HepG2 (cell line): Measurements from ENCODE around the gene IST1. TPM values are rescaled to one million over a fixed set of nuclear protein-coding genes. Genes with fewer than 3 reads are reported as not detected.

Experiments used
- ATAC-seq: fragments of 200-7000 bp; cut with Tn5 transposase; 3 replicates; pipeline ENCODE4 v1.9.1; 2020; ENCODE audit warnings: mild to moderate bottlenecking, moderate library complexity
- BruUV-seq: library from RNA; stranded (reverse); fragments of 400-500 nt; replicated peaks from 2 replicates; lab custom pipeline; 2021; lab: Mats Ljungman, UMichigan
- CTCF ChIA-PET: fragments of 300-600 bp; formaldehyde crosslinking; extraction: SDS; loops from one replicate; lab custom pipeline; 2021; ENCODE audit warnings: low total read pairs, inconsistent platforms, low intra/inter-chr PET ratio; lab: Yijun Ruan, JAX
- POLR2A ChIA-PET: fragments of 350-600 bp; sonication (Branson Sonifier 250); formaldehyde crosslinking; loops from one replicate; lab custom pipeline; 2020; ENCODE audit warnings: antibody characterized with exemption, inconsistent platforms; lab: Yijun Ruan, JAX
- DNase-seq: peaks from one replicate; pipeline ENCODE4 v3.0.0-alpha.2; 2015; ENCODE audit warnings: low spot score
- FAIRE-seq: peaks from 3 replicates; lab custom pipeline; 2011; peaks lifted over from hg19 to GRCh38; lab: Jason Lieb, UNC
- H2AFZ ChIP-seq: one replicate; pipeline ENCODE4 v1.6.1; 2011; ENCODE audit warnings: low read length, inconsistent platforms
- H3K27ac ChIP-seq: fragments of 300-600 bp; 3 replicates; pipeline ENCODE4 v1.8.0; 2011; ENCODE audit warnings: mixed run types, mild to moderate bottlenecking, mixed read lengths, low read length, inconsistent platforms; ENCODE audit not compliant: insufficient read depth; ENCODE audit errors: extremely low read length
- H3K27me3 ChIP-seq, 2 experiments: fragments of 200-600 bp in 1 of 2; 2 replicates in 1 of 2; 3 replicates in 1 of 2; pipeline versions ENCODE4 v1.6.0 to v1.8.0; 2011; ENCODE audit warnings: low read length in 2 of 2, mild to moderate bottlenecking in 2 of 2, moderate library complexity in 2 of 2, inconsistent platforms in 1 of 2; ENCODE audit not compliant: insufficient read depth in 2 of 2, control insufficient read depth in 1 of 2
- H3K36me3 ChIP-seq, 2 experiments: fragments of 200-600 bp in 1 of 2; replicated peaks in 1 of 2; 2 replicates in 1 of 2; 3 replicates in 1 of 2; pipeline versions ENCODE4 v1.5.1 to v1.8.0; 2011; ENCODE audit warnings: low read length in 2 of 2, inconsistent platforms in 1 of 2; ENCODE audit not compliant: insufficient read depth in 2 of 2, control insufficient read depth in 1 of 2
- H3K4me1 ChIP-seq: 2 replicates; pipeline ENCODE4 v1.5.1; 2012; ENCODE audit warnings: low read length, inconsistent platforms; ENCODE audit not compliant: insufficient read depth
- H3K4me2 ChIP-seq: 2 replicates; pipeline ENCODE4 v1.6.0; 2011; ENCODE audit warnings: low read depth, low read length, inconsistent platforms
- H3K4me3 ChIP-seq, 3 experiments: fragments of 200-600 bp in 1 of 3; sonication (generic), shearing (Covaris generic) in 1 of 3; replicated peaks in 1 of 3; 2 replicates each; pipeline ENCODE4 v1.5.1; 2011 to 2016; ENCODE audit warnings: low read length in 3 of 3, inconsistent platforms in 2 of 3, low read depth in 2 of 3, mild to moderate bottlenecking in 2 of 3, control low read depth in 1 of 3, mixed read lengths in 1 of 3; ENCODE audit not compliant: insufficient read depth in 1 of 3
- H3K79me2 ChIP-seq: one replicate; pipeline ENCODE4 v1.6.1; 2011; ENCODE audit warnings: low read length, inconsistent platforms; ENCODE audit not compliant: insufficient read depth
- H3K9ac ChIP-seq: 2 replicates; pipeline ENCODE4 v1.6.0; 2011; ENCODE audit warnings: mild to moderate bottlenecking, low read depth, low read length, inconsistent platforms; ENCODE audit not compliant: insufficient read depth
- H3K9me3 ChIP-seq: 2 replicates; pipeline ENCODE4 v1.5.1; 2012; ENCODE audit warnings: mild to moderate bottlenecking, low read length
- H4K20me1 ChIP-seq: 2 replicates; pipeline ENCODE4 v1.6.0; 2011; ENCODE audit warnings: inconsistent platforms, mild to moderate bottlenecking, low read length, moderate library complexity; ENCODE audit not compliant: insufficient read depth
- CENPX ChIP-seq: sonication (generic); formaldehyde crosslinking; IDR thresholded peaks from 2 replicates; pipeline ENCODE4 v1.9.0; 2021; ENCODE audit warnings: mild to moderate bottlenecking, missing genetic modification reagents, moderate library complexity
- FOXA3 ChIP-seq: IDR thresholded peaks from 2 replicates; pipeline ENCODE4 v1.6.1; 2016; ENCODE audit warnings: missing genetic modification reagents, missing compliant biosample characterization
- GTF2F1 ChIP-seq: fragments of 150-350 bp; IDR thresholded peaks from 2 replicates; pipeline ENCODE4 v1.6.1; 2014; ENCODE audit warnings: low read length
- MED13 ChIP-seq: sonication (generic); formaldehyde crosslinking; IDR thresholded peaks from 2 replicates; pipeline ENCODE4 v1.5.0; 2020; ENCODE audit warnings: missing genetic modification reagents
- NFYB ChIP-seq: sonication (generic); formaldehyde crosslinking; IDR thresholded peaks from 2 replicates; pipeline ENCODE4 v1.4.0; 2020; ENCODE audit warnings: missing genetic modification reagents
- RAD51 ChIP-seq: fragments of 450-650 bp; IDR thresholded peaks from 2 replicates; pipeline ENCODE4 v1.6.1; 2016; ENCODE audit warnings: borderline replicate concordance
- STAT5B ChIP-seq: sonication (generic); formaldehyde crosslinking; IDR thresholded peaks from 2 replicates; pipeline ENCODE4 v1.4.0; 2020; ENCODE audit warnings: missing genetic modification reagents
- ZNF557 ChIP-seq: sonication (generic); formaldehyde crosslinking; IDR thresholded peaks from 2 replicates; pipeline ENCODE4 v1.4.0; 2020; ENCODE audit warnings: missing genetic modification reagents
- ZNF7 ChIP-seq: IDR thresholded peaks from 2 replicates; pipeline ENCODE4 v1.6.1; 2016; ENCODE audit warnings: missing biosample characterization, missing genetic modification reagents
- WGBS: methylation state at CpG from one replicate; pipeline ENCODE4 v1.1.6; 2017; ENCODE audit warnings: low lambda C conversion rate; 5-methylcytosine and 5-hydroxymethylcytosine counted together
- in situ Hi-C: cut with HindIII; loops from 2 replicates; pipeline ENCODE4 v1.10.0; 2017; ENCODE audit warnings: low pct_unique_long_range_greater_than_20kb; ENCODE audit not compliant: extremely low pct_ligation_motif_present
- intact Hi-C: fragments of 100-400 bp; cut with micrococcal nuclease; formaldehyde crosslinking; loops from one replicate; pipeline ENCODE4 v1.10.0; 2022; ENCODE audit not compliant: unreplicated experiment
- polyA plus RNA-seq, 8 experiments: library from polyadenylated mRNA; depleted of rRNA in 3 of 8; stranded (reverse) in 7 of 8; unstranded in 1 of 8; fragments of >200 nt; fragmentation: Illumina TruSeq in 4 of 8; extraction: Trizol in 4 of 8; gene quantifications; 2 replicates each; pipeline versions ENCODE4 v1.2.1 to v1.2.3, GENCODE V29; 2011 to 2016; ENCODE audit warnings: low read depth in 4 of 8, missing spikeins in 1 of 8, mixed read lengths in 1 of 8; ENCODE audit not compliant: insufficient read depth in 1 of 8
- total RNA-seq, 5 experiments: library from RNA; depleted of rRNA; stranded (reverse); fragments of >200 nt; fragmentation: Illumina TruSeq; extraction: Trizol; gene quantifications; 2 replicates each; pipeline ENCODE4 v1.2.3, GENCODE V29; 2016; ENCODE audit warnings: low read depth in 1 of 5
- TF ChIP-seq, protein P1 (sequence below): sonication (generic); formaldehyde crosslinking; IDR thresholded peaks from 2 replicates; pipeline ENCODE4 v1.5.0; 2020; ENCODE audit warnings: mild to moderate bottlenecking, missing genetic modification reagents
- TF ChIP-seq, protein P2 (sequence below): sonication (generic); formaldehyde crosslinking; IDR thresholded peaks from 2 replicates; pipeline ENCODE4 v1.5.0; 2020; ENCODE audit warnings: missing genetic modification reagents, mild to moderate bottlenecking, borderline replicate concordance
- TF ChIP-seq, protein P3 (sequence below): IDR thresholded peaks from 2 replicates; pipeline ENCODE4 v1.6.1; 2016; ENCODE audit warnings: low read depth

Gene IST1
- total and polyA plus RNA-seq, 2 of the 13 experiments (the other 11 are each of a cell fraction or from before 2014, with no cell fraction given), result 346 to 415 TPM

DNA sequence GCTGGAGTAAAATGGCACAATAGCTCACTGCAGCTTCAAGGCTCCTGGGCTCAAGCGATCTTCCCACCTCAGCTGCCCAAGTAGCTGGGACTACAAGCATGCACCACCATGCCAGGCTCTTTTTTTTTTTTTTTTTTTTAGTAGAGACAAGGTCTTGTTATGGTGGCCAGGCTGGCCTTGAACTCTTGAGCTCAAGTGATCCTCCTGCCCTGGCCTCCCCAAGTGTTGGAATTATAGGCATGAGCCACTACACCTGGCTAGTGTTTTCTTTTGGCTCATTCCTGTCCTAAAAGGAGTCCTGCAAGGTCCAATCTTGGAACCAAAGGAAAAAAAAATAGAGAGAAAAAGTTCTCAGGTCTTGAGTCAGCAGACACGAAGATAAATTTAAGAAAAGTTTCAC is 74.0 kb downstream of the IST1 start:
- FAIRE-seq (no peak), DNase-seq (no peak), ATAC-seq (no peak)
- no peak overlapping the region for H2AFZ ChIP-seq
- no TSS peak for BruUV-seq
- no peaks in the 10 kb centered on the region for H3K36me3 ChIP-seq
- ChIA-PET POLR2A (no interaction called here), CTCF (no interaction called here)
- no peaks in the 10 kb centered on the region for H4K20me1 ChIP-seq
- no peak overlapping the region for H3K4me3 ChIP-seq
- peaks cover 37% of the 10 kb centered on the region for H3K4me1 ChIP-seq
- H3K27ac ChIP-seq, result no peak overlapping the region
- in situ Hi-C loops, result no loop called here
- H3K79me2 ChIP-seq, result no peaks in the 10 kb centered on the region
- no peak overlapping the region for H3K4me2 ChIP-seq
- H3K9me3 ChIP-seq, result no peaks in the 10 kb centered on the region
- H3K27me3 ChIP-seq, result peaks cover 0 to 2% of the 10 kb centered on the region in 2 experiments; a peak in 2 of 5 replicates
- 57% methylated on average over 2 of the region's 2 CpGs for WGBS
- TF ChIP-seq ZNF7 (CRISPR knock-in tag), result peak; percentile 79
- TF ChIP-seq, protein P1, sequence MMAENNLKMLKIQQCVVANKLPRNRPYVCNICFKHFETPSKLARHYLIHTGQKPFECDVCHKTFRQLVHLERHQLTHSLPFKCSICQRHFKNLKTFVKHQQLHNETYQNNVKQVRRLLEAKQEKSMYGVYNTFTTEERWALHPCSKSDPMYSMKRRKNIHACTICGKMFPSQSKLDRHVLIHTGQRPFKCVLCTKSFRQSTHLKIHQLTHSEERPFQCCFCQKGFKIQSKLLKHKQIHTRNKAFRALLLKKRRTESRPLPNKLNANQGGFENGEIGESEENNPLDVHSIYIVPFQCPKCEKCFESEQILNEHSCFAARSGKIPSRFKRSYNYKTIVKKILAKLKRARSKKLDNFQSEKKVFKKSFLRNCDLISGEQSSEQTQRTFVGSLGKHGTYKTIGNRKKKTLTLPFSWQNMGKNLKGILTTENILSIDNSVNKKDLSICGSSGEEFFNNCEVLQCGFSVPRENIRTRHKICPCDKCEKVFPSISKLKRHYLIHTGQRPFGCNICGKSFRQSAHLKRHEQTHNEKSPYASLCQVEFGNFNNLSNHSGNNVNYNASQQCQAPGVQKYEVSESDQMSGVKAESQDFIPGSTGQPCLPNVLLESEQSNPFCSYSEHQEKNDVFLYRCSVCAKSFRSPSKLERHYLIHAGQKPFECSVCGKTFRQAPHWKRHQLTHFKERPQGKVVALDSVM (CRISPR knock-in tag), result peak; percentile 95
- TF ChIP-seq ZNF557 (CRISPR knock-in tag), result no peak
- no peak for TF ChIP-seq FOXA3 (CRISPR knock-in tag)
- H3K9ac ChIP-seq, result no peak overlapping the region
- intact Hi-C loops, result no loop called here

DNA sequence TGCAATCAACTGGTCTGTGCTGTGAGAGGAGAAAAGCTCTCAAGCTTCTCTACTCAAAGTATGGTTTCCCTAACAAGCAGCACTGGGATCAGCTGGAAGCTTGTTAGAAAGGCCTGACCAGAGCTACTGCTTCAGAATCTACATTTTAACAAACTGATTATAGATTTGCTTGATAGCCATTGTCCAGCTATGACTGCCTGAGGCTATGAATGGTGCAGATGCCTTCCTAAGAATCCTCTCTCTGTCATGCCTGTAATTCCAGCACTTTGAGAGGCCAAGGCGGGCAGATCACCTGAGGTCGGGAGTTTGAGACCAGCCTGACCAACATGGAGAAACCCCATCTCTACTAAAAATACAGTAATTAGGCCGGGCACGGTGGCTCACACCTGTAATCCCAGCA is 76.2 kb downstream of the IST1 start:
- no TSS peak for BruUV-seq
- no peaks in the 10 kb centered on the region for H3K36me3 ChIP-seq
- intact Hi-C loops, result no loop called here
- no peak for FAIRE-seq
- no peak overlapping the region for H3K4me3 ChIP-seq
- no peaks in the 10 kb centered on the region for H3K79me2 ChIP-seq
- no peak for ATAC-seq
- TF ChIP-seq, protein P2, sequence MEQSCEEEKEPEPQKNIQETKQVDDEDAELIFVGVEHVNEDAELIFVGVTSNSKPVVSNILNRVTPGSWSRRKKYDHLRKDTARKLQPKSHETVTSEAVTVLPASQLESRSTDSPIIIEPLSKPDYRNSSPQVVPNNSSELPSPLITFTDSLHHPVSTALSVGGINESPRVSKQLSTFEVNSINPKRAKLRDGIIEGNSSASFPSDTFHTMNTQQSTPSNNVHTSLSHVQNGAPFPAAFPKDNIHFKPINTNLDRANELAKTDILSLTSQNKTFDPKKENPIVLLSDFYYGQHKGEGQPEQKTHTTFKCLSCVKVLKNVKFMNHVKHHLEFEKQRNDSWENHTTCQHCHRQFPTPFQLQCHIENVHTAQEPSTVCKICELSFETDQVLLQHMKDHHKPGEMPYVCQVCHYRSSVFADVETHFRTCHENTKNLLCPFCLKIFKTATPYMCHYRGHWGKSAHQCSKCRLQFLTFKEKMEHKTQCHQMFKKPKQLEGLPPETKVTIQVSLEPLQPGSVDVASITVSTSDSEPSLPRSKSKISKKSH (CRISPR knock-in tag), result no peak
- TF ChIP-seq, protein P3, sequence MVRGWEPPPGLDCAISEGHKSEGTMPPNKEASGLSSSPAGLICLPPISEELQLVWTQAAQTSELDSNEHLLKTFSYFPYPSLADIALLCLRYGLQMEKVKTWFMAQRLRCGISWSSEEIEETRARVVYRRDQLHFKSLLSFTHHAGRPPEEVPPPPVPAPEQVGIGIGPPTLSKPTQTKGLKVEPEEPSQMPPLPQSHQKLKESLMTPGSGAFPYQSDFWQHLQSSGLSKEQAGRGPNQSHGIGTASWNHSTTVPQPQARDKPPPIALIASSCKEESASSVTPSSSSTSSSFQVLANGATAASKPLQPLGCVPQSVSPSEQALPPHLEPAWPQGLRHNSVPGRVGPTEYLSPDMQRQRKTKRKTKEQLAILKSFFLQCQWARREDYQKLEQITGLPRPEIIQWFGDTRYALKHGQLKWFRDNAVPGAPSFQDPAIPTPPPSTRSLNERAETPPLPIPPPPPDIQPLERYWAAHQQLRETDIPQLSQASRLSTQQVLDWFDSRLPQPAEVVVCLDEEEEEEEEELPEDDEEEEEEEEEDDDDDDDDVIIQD (CRISPR knock-in tag), result no peak
- no peak for TF ChIP-seq STAT5B (CRISPR knock-in tag)
- no peak for TF ChIP-seq RAD51
- TF ChIP-seq MED13 (CRISPR knock-in tag), result no peak
- no peak for TF ChIP-seq NFYB (CRISPR knock-in tag)
- no peak for TF ChIP-seq GTF2F1
- no peak for TF ChIP-seq CENPX
- H3K4me2 ChIP-seq, result no peak overlapping the region
- no peak for DNase-seq
- no peaks in the 10 kb centered on the region for H4K20me1 ChIP-seq
- H3K27me3 ChIP-seq, result peaks cover 0 to 2% of the 10 kb centered on the region in 2 experiments; a peak in 2 of 5 replicates
- no peaks in the 10 kb centered on the region for H3K9me3 ChIP-seq
- H3K9ac ChIP-seq, result no peak overlapping the region
- 100% methylated on average over 2 of the region's 4 CpGs for WGBS
- CTCF ChIA-PET, result no interaction called here
- POLR2A ChIA-PET, result no interaction called here
- in situ Hi-C loops, result no loop called here
- peaks cover 32% of the 10 kb centered on the region for H3K4me1 ChIP-seq
- H2AFZ ChIP-seq, result no peak overlapping the region
- H3K27ac ChIP-seq, result no peak overlapping the region
